IPS-20b (cell line): ENCODE measurements around the gene PRPF38B.
A peak's percentile ranks its signal among the peaks of the same experiment; 100 is the strongest.

Experiments
- H3K27ac ChIP-seq: one replicate; pipeline ENCODE4 v1.5.1; 2013; ENCODE audit warnings: low read length
- H3K27me3 ChIP-seq: 2 replicates; pipeline ENCODE4 v1.6.1; 2013; ENCODE audit warnings: mild to moderate bottlenecking, low read length, inconsistent platforms; ENCODE audit not compliant: insufficient read depth
- H3K36me3 ChIP-seq: 2 replicates; pipeline ENCODE4 v1.6.1; 2013; ENCODE audit warnings: low read depth, mild to moderate bottlenecking, inconsistent platforms, low read length, moderate library complexity; ENCODE audit not compliant: insufficient read depth
- H3K4me1 ChIP-seq: 2 replicates; pipeline ENCODE4 v1.6.1; 2013; ENCODE audit warnings: mild to moderate bottlenecking, control low read depth, inconsistent platforms, low read length, moderate library complexity; ENCODE audit not compliant: insufficient read depth
- H3K4me3 ChIP-seq: 2 replicates; pipeline ENCODE4 v1.5.1; 2013; ENCODE audit warnings: mild to moderate bottlenecking, low read length, inconsistent platforms
- H3K9ac ChIP-seq: 2 replicates; pipeline ENCODE4 v1.6.1; 2013; ENCODE audit warnings: low read depth, mild to moderate bottlenecking, inconsistent platforms, low read length, moderate library complexity
- H3K9me3 ChIP-seq: 2 replicates; pipeline ENCODE4 v1.6.1; 2013; ENCODE audit warnings: mild to moderate bottlenecking, low read depth, low read length, inconsistent platforms; ENCODE audit not compliant: insufficient read depth

The PRPF38B gene

GRCh38 chr1:108728327-108728923 is 36.3 kb downstream of the PRPF38B start:
- no peaks in the 10 kb centered on the region for H3K27me3 ChIP-seq
- H3K4me1 ChIP-seq = no peaks in the 10 kb centered on the region
- H3K9ac ChIP-seq = no peak overlapping the region
- H3K4me3 ChIP-seq = no peak overlapping the region
- no peak overlapping the region for H3K27ac ChIP-seq
- H3K9me3 ChIP-seq = no peaks in the 10 kb centered on the region
- no peaks in the 10 kb centered on the region for H3K36me3 ChIP-seq

- Histone ChIP-seq H3K4me1 (no peaks in the 10 kb centered on the region), H3K9me3 (no peaks in the 10 kb centered on the region), H3K9ac (no peak overlapping the region), H3K4me3 (no peak overlapping the region), H3K27ac (no peak overlapping the region), H3K27me3 (no peaks in the 10 kb centered on the region), H3K36me3 (no peaks in the 10 kb centered on the region)
Observed at GRCh38 chr1:108729481-108729880, 37.4 kb downstream of the PRPF38B start.

GRCh38 chr1:108732398-108732797 is 40.3 kb downstream of the PRPF38B start:
- H3K27ac ChIP-seq = no peak overlapping the region
- H3K9ac ChIP-seq = no peak overlapping the region
- no peaks in the 10 kb centered on the region for H3K9me3 ChIP-seq
- no peaks in the 10 kb centered on the region for H3K4me1 ChIP-seq
- no peaks in the 10 kb centered on the region for H3K36me3 ChIP-seq
- no peak overlapping the region for H3K4me3 ChIP-seq
- no peaks in the 10 kb centered on the region for H3K27me3 ChIP-seq

- no peaks in the 10 kb centered on the region for H3K27me3 ChIP-seq
- no peaks in the 10 kb centered on the region; the same call in 1 of the 2 replicates for H3K4me1 ChIP-seq
- no peaks in the 10 kb centered on the region for H3K36me3 ChIP-seq
Observed at GRCh38 chr1:108734171-108734865, 42.2 kb downstream of the PRPF38B start.

GRCh38 chr1:108742253-108742652 is 50.1 kb downstream of the PRPF38B start:
- Histone ChIP-seq H3K27me3 (peaks cover 9% of the 10 kb centered on the region), H3K9me3 (no peaks in the 10 kb centered on the region), H3K4me1 (peaks cover 3% of the 10 kb centered on the region; the same call in 1 of the 2 replicates), H3K9ac (no peak overlapping the region), H3K36me3 (no peaks in the 10 kb centered on the region), H3K4me3 (no peak overlapping the region), H3K27ac (no peak overlapping the region)

More at GRCh38 chr1:108734171-108734865, 42.2 kb downstream of the PRPF38B start:
- H3K9ac ChIP-seq = no peak overlapping the region
- no peak overlapping the region for H3K4me3 ChIP-seq
- no peaks in the 10 kb centered on the region for H3K9me3 ChIP-seq
- no peak overlapping the region for H3K27ac ChIP-seq

- Histone ChIP-seq H3K9me3 (no peaks in the 10 kb centered on the region), H3K9ac (no peak overlapping the region), H3K27ac (no peak overlapping the region)
Observed at GRCh38 chr1:108745980-108746381, 53.9 kb downstream of the PRPF38B start.

GRCh38 chr1:108746382-108747170 is 54.5 kb downstream of the PRPF38B start, which contains the start of gene STXBP3:
Gene STXBP3, plus strand, starts transcription at chr1:108746674. Its CDS starts 64 bp downstream, at chr1:108746738.
- Histone ChIP-seq H3K4me3 (peak within 1 kb of the TSS; percentile 80), H3K27me3 (peaks cover 9% of the 10 kb centered on the region), H3K27ac (peak within 1 kb of the TSS; percentile 76), H3K4me1 (peaks cover 3% of the 10 kb centered on the region; the same call in 1 of the 2 replicates), H3K36me3 (0 out of 2 replicates have a peak, but pooled peaks cover 7% of the 10 kb centered on the region), H3K9ac (peak within 1 kb of the TSS; percentile 77), H3K9me3 (no peaks in the 10 kb centered on the region)

More at GRCh38 chr1:108745980-108746381, 53.9 kb downstream of the PRPF38B start:
- Histone ChIP-seq H3K27me3 (peaks cover 9% of the 10 kb centered on the region), H3K4me1 (peaks cover 3% of the 10 kb centered on the region; the same call in 1 of the 2 replicates), H3K36me3 (0 out of 2 replicates have a peak, but pooled peaks cover 7% of the 10 kb centered on the region), H3K4me3 (no peak overlapping the region)

- Histone ChIP-seq H3K27ac (peak overlapping the region; percentile 76), H3K4me3 (peak overlapping the region; percentile 80), H3K27me3 (peaks cover 9% of the 10 kb centered on the region), H3K36me3 (peaks cover 10% of the 10 kb centered on the region), H3K9ac (peak overlapping the region; percentile 77; the same call in 1 of the 2 replicates), H3K4me1 (peaks cover 3% of the 10 kb centered on the region; the same call in 1 of the 2 replicates), H3K9me3 (no peaks in the 10 kb centered on the region)
Observed at GRCh38 chr1:108747171-108747850, 55.2 kb downstream of the PRPF38B start.

- Histone ChIP-seq H3K4me1 (peaks cover 3% of the 10 kb centered on the region; the same call in 1 of the 2 replicates), H3K4me3 (peak overlapping the region; percentile 80), H3K9ac (peak overlapping the region; percentile 77; the same call in 1 of the 2 replicates), H3K36me3 (peaks cover 16% of the 10 kb centered on the region), H3K27ac (no peak overlapping the region), H3K27me3 (peaks cover 9% of the 10 kb centered on the region), H3K9me3 (no peaks in the 10 kb centered on the region)
Observed at GRCh38 chr1:108747898-108748297, 55.8 kb downstream of the PRPF38B start.

- Histone ChIP-seq H3K4me1 (peaks cover 3% of the 10 kb centered on the region; the same call in 1 of the 2 replicates), H3K36me3 (peaks cover 25% of the 10 kb centered on the region), H3K27ac (no peak overlapping the region), H3K4me3 (no peak overlapping the region), H3K9me3 (no peaks in the 10 kb centered on the region), H3K9ac (no peak overlapping the region), H3K27me3 (peaks cover 9% of the 10 kb centered on the region)
Observed at GRCh38 chr1:108749081-108749480, 57.0 kb downstream of the PRPF38B start.
